Measurements from ENCODE around the gene NBEA. TPM values are rescaled to one million over a fixed set of nuclear protein-coding genes. Genes with fewer than 3 reads are reported as not detected.

NBEA gene
- total RNA-seq, 2 experiments from 2014 or later = 3.5 to 3.8 TPM

DNA sequence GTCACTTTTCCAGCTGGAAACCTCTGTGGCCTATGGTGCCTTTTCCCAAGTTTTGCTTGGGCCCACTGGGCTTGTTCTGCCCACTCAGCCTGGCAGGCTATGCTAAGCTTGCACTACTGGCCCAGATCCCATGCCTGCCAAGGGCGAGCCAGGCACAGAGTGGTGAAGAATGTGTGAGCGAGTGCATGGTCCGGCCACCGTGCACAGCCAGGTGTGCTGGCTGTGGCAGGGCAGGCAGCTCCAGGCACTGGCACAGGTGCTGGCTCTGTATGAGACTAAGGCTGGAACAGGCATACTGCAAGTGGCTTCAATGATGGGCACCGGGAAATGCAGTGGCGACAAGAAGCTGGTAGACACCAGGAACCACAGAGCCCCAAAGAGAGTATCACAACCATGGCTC, 584.5 kb downstream of the NBEA start:
- intact Hi-C loops (cut with DNase I, micrococcal nuclease) = no loop called here
- Histone ChIP-seq H3K4me1 (ENCODE audit: insufficient read depth, low read length) (no peaks in the 10 kb centered on the region), H3K27ac (ENCODE audit: low read depth in 1 of 2, low read length in 2 of 2) (no peak overlapping the region), H3K4me3 (ENCODE audit: low read length) (no peak overlapping the region), H3K36me3 (ENCODE audit: insufficient read depth, low read length) (no peaks in the 10 kb centered on the region), H3K27me3 (ENCODE audit: control insufficient read depth in 1 of 2, insufficient read depth in 2 of 2, low read length in 2 of 2) (no peaks in the 10 kb centered on the region), H3K9me3 (ENCODE audit: control insufficient read depth in 1 of 2, insufficient read depth in 1 of 2, low read length in 2 of 2) (peaks cover 0 to 22% of the 10 kb centered on the region in 2 experiments)
- Mint-ChIP-seq H3K9me3 (no peaks in the 10 kb centered on the region), H3K4me1 (ENCODE audit: low read depth) (no peaks in the 10 kb centered on the region), H3K36me3 (ENCODE audit: low read depth) (no peaks in the 10 kb centered on the region), H3K27me3 (no peaks in the 10 kb centered on the region), H3K27ac (no peak overlapping the region), H3K4me3 (no peak overlapping the region)
- DNase-seq = no peak
- ATAC-seq (ENCODE audit: poor library complexity) = no peak
- CTCF ChIA-PET = no interaction called here
- POLR2A ChIA-PET = no interaction called here
- no peak for TF ChIP-seq CTCF (IDR thresholded peaks at IDR 0.05)

DNA sequence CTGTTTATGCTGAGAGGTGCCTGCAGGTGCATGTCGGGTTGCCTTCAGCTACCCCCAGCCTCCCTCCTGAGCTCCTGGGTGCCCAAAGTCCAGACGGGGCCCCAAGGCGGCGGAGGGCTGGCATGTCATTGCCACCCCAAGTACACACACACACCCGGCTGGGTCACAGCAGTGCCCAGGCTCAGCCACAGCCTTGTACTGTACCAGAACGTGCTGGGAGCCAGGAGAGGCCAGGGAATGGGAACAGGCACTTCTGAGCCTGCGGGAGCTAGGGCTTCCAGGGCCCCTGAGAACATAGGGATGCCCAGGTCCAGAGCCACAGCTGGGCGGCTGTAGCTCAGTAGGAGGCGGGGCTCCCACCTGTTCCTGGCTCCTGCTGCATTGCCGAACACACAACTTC, 585.4 kb downstream of the NBEA start:
- H3K27me3 ChIP-seq (ENCODE audit: control insufficient read depth in 1 of 2, insufficient read depth in 2 of 2, low read length in 2 of 2) = no peaks in the 10 kb centered on the region
- ChIA-PET POLR2A (no interaction called here), CTCF (no interaction called here)
- no peaks in the 10 kb centered on the region for H3K36me3 Mint-ChIP-seq (ENCODE audit: low read depth)
- no peaks in the 10 kb centered on the region for H3K9me3 Mint-ChIP-seq
- intact Hi-C loops (cut with DNase I, micrococcal nuclease) = no loop called here
- H3K9me3 ChIP-seq (ENCODE audit: control insufficient read depth in 1 of 2, insufficient read depth in 1 of 2, low read length in 2 of 2) = peaks cover 0 to 17% of the 10 kb centered on the region in 2 experiments
- H3K4me3 ChIP-seq (ENCODE audit: low read length) = no peak overlapping the region
- H3K36me3 ChIP-seq (ENCODE audit: insufficient read depth, low read length) = no peaks in the 10 kb centered on the region
- no peaks in the 10 kb centered on the region for H3K27me3 Mint-ChIP-seq
- ATAC-seq (ENCODE audit: poor library complexity) = no peak
- H3K4me3 Mint-ChIP-seq = no peak overlapping the region
- no peaks in the 10 kb centered on the region for H3K4me1 ChIP-seq (ENCODE audit: insufficient read depth, low read length)
- TF ChIP-seq CTCF (IDR thresholded peaks at IDR 0.05) = no peak
- no peak overlapping the region for H3K27ac Mint-ChIP-seq
- no peak for DNase-seq
- H3K4me1 Mint-ChIP-seq (ENCODE audit: low read depth) = no peaks in the 10 kb centered on the region
- H3K27ac ChIP-seq (ENCODE audit: low read depth in 1 of 2, low read length in 2 of 2) = no peak overlapping the region

DNA sequence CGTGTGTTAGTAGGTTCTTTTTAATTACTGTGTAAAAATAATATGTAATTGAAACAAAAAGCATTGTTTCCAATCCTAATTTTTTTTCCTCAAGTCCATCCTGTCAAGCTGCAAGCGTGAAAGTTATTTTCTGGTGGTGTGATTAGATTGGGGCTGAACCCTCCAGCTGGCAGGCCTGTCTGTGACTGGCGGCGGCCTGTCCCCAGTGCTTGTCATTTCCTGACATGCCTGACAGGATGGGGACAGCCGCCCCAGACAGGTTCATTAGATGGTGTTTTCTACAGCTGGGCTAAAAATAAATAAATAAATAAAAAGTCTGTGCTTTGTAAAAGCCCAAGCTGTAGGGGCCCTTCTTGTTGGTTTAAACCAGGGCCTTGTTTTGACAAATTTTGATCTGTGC, 588.1 kb downstream of the NBEA start:
- DNase-seq (no peak), ATAC-seq (ENCODE audit: poor library complexity) (no peak)
- H3K27me3 Mint-ChIP-seq = no peaks in the 10 kb centered on the region
- no peak for TF ChIP-seq CTCF (IDR thresholded peaks at IDR 0.05)
- no peak overlapping the region for H3K4me3 Mint-ChIP-seq
- no peak overlapping the region for H3K27ac Mint-ChIP-seq
- no peaks in the 10 kb centered on the region for H3K36me3 Mint-ChIP-seq (ENCODE audit: low read depth)
- CTCF ChIA-PET = no interaction called here
- no peak overlapping the region for H3K27ac ChIP-seq (ENCODE audit: low read depth in 1 of 2, low read length in 2 of 2)
- no peaks in the 10 kb centered on the region for H3K9me3 Mint-ChIP-seq
- intact Hi-C loops (cut with DNase I, micrococcal nuclease) = no loop called here
- peaks cover 0 to 15% of the 10 kb centered on the region in 2 experiments for H3K9me3 ChIP-seq (ENCODE audit: control insufficient read depth in 1 of 2, insufficient read depth in 1 of 2, low read length in 2 of 2)
- H3K4me3 ChIP-seq (ENCODE audit: low read length) = no peak overlapping the region
- POLR2A ChIA-PET = no interaction called here
- no peaks in the 10 kb centered on the region for H3K4me1 ChIP-seq (ENCODE audit: insufficient read depth, low read length)
- no peaks in the 10 kb centered on the region for H3K36me3 ChIP-seq (ENCODE audit: insufficient read depth, low read length)
- H3K27me3 ChIP-seq (ENCODE audit: control insufficient read depth in 1 of 2, insufficient read depth in 2 of 2, low read length in 2 of 2) = no peaks in the 10 kb centered on the region
- no peaks in the 10 kb centered on the region for H3K4me1 Mint-ChIP-seq (ENCODE audit: low read depth)

All from CD4-positive, alpha-beta T cell (primary cell).